OCI-LY7 (cell line): ENCODE measurements around the gene GEMIN5. TPM values are rescaled to one million over a fixed set of nuclear protein-coding genes. Genes with fewer than 3 reads are reported as not detected.
"Not testable (repeated sequence)": the region's sequence is repeated elsewhere in the genome, so short reads cannot be mapped to it uniquely, and the experiment has no call there.

Experiments
- BruUV-seq: library from RNA; stranded (reverse); fragments of 400-500 nt; replicated peaks from 2 replicates; lab custom pipeline; 2021; lab: Mats Ljungman, UMichigan
- CTCF ChIA-PET: fragments of 300-600 bp; sonication (Branson Sonifier 250); formaldehyde crosslinking; loops from one replicate; lab custom pipeline; 2022; ENCODE audit warnings: antibody characterized with exemption; ENCODE audit not compliant: unreplicated experiment; lab: Charles Lee
- POLR2A ChIA-PET: fragments of 300-600 bp; sonication (Branson Sonifier 250); formaldehyde crosslinking; loops from one replicate; lab custom pipeline; 2022; ENCODE audit warnings: antibody characterized with exemption; lab: Charles Lee
- DNase-seq: peaks from one replicate; pipeline ENCODE4 v3.0.0-alpha.2; 2015; ENCODE audit warnings: low spot score
- H2AFZ ChIP-seq: fragments of 200-600 bp; sonication (generic), shearing (Covaris generic); 2 replicates; pipeline ENCODE4 v1.6.1; 2014; ENCODE audit warnings: mild to moderate bottlenecking, antibody characterized with exemption, low read length, moderate library complexity
- H3K27ac ChIP-seq: fragments of 200-600 bp; sonication (generic); 2 replicates; pipeline ENCODE4 v1.5.1; 2014; ENCODE audit warnings: mixed run types, low read depth, mild to moderate bottlenecking, moderate library complexity, low read length, inconsistent platforms; ENCODE audit not compliant: poor library complexity, severe bottlenecking
- H3K36me3 ChIP-seq: fragments of 200-600 bp; sonication (generic); 2 replicates; pipeline ENCODE4 v1.6.1; 2014; ENCODE audit warnings: mild to moderate bottlenecking, antibody characterized with exemption, low read length, moderate library complexity, mixed read lengths; ENCODE audit not compliant: insufficient read depth
- H3K4me1 ChIP-seq: fragments of 200-600 bp; sonication (generic); 2 replicates; pipeline ENCODE4 v1.5.1; 2014; ENCODE audit warnings: mild to moderate bottlenecking, low read length; ENCODE audit not compliant: insufficient read depth, poor library complexity, severe bottlenecking
- H3K4me2 ChIP-seq: fragments of 200-600 bp; sonication (generic); 2 replicates; pipeline ENCODE4 v1.6.1; 2014; ENCODE audit warnings: mild to moderate bottlenecking, low read length
- H3K4me3 ChIP-seq: fragments of 200-600 bp; sonication (generic); 2 replicates; pipeline ENCODE4 v1.5.1; 2014; ENCODE audit warnings: mild to moderate bottlenecking, low read depth, low read length; ENCODE audit not compliant: poor library complexity, severe bottlenecking
- H3K79me2 ChIP-seq: fragments of 200-600 bp; sonication (generic); 2 replicates; pipeline ENCODE4 v1.6.1; 2016; ENCODE audit warnings: low read depth, mild to moderate bottlenecking, low read length, moderate library complexity, mixed read lengths; ENCODE audit not compliant: insufficient read depth
- H3K9me2 ChIP-seq: fragments of 200-600 bp; sonication (generic); 2 replicates; pipeline ENCODE4 v1.6.1; 2016; ENCODE audit warnings: mild to moderate bottlenecking, low read length, mixed read lengths; ENCODE audit not compliant: insufficient read depth
- H3K9me3 ChIP-seq: fragments of 200-600 bp; sonication (generic); 2 replicates; pipeline ENCODE4 v1.6.1; 2014; ENCODE audit warnings: mild to moderate bottlenecking, mixed run types, low read length, mixed read lengths
- H4K20me1 ChIP-seq: fragments of 200-600 bp; sonication (generic); 2 replicates; pipeline ENCODE4 v1.6.1; 2014; ENCODE audit warnings: mild to moderate bottlenecking, antibody characterized with exemption, low read length, moderate library complexity, mixed read lengths; ENCODE audit not compliant: insufficient read depth
- EZH2phosphoT487 ChIP-seq: fragments of 200-600 bp; sonication (generic); IDR thresholded peaks from 2 replicates; pipeline ENCODE4 v1.6.1; 2018; ENCODE audit warnings: low read depth, borderline replicate concordance, mild to moderate bottlenecking, mixed run types, antibody characterized with exemption, low read length, moderate library complexity, mixed read lengths
- intact Hi-C: fragments of 100-400 bp; cut with micrococcal nuclease; formaldehyde crosslinking; loops from one replicate; pipeline ENCODE4 v1.10.0; 2022; ENCODE audit not compliant: unreplicated experiment
- total RNA-seq, 2 experiments: library from RNA; depleted of rRNA in 1 of 2; stranded (reverse); fragments of >200 nt in 1 of 2; shearing (Covaris generic) in 1 of 2; gene quantifications; 2 replicates each; pipeline ENCODE4 v1.2.3, GENCODE V29; 2014 to 2022
- TF ChIP-seq, protein P1 (sequence below): fragments of 200-600 bp; sonication (generic); conservative IDR thresholded peaks from 2 replicates; pipeline ENCODE4 v1.5.1; 2014; ENCODE audit warnings: mild to moderate bottlenecking, antibody characterized with exemption, low read length, moderate library complexity, mixed read lengths

GEMIN5 gene
- total RNA-seq, 2 experiments from 2014 or later: 17.9 to 25.6 TPM

DNA sequence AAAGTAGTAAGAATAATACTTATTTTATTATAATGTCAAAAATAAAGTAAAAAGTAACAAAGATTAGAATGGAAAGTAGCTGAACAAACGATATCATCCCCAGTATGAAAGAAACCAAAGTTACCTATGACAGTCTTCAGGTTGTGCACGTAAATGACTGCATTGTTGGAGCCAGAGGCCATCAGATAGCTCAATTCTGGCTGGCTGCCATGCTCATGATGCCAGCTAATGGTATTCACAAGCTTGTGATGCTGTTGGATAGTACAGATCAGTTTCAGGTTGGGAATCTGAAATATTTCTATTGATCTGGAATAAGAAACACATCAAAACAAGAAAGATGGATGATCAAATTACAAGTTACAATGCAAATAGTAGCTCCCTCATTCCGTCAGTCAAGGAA lies 21.1 kb downstream of the GEMIN5 start:
- Histone ChIP-seq H2AFZ (no peak overlapping the region), H3K4me3 (no peak overlapping the region), H3K4me2 (no peak overlapping the region), H3K36me3 (peaks cover 91% of the 10 kb centered on the region), H3K9me2 (no peaks in the 10 kb centered on the region), H3K9me3 (no peaks in the 10 kb centered on the region), H3K27ac (no peak overlapping the region), H3K4me1 (no peaks in the 10 kb centered on the region), H4K20me1 (peaks cover 7% of the 10 kb centered on the region; the same call in 1 of the 2 replicates), H3K79me2 (no peaks in the 10 kb centered on the region)
- intact Hi-C loops: no loop called here
- BruUV-seq: no TSS peak
- ChIA-PET CTCF (interaction anchor here (1.5 kb wide), 1 partner anchor 10 kb away, joined by 4 read pairs; no protein-coding TSS in a partner anchor), POLR2A (interaction anchor here (0.6 to 1.7 kb wide), 5 partner anchors 9 to 36 kb away, joined by 3 to 8 read pairs (median 4); partner anchors contain the start of gene MRPL22)
- no peak for TF ChIP-seq EZH2phosphoT487
- TF ChIP-seq, protein P1, sequence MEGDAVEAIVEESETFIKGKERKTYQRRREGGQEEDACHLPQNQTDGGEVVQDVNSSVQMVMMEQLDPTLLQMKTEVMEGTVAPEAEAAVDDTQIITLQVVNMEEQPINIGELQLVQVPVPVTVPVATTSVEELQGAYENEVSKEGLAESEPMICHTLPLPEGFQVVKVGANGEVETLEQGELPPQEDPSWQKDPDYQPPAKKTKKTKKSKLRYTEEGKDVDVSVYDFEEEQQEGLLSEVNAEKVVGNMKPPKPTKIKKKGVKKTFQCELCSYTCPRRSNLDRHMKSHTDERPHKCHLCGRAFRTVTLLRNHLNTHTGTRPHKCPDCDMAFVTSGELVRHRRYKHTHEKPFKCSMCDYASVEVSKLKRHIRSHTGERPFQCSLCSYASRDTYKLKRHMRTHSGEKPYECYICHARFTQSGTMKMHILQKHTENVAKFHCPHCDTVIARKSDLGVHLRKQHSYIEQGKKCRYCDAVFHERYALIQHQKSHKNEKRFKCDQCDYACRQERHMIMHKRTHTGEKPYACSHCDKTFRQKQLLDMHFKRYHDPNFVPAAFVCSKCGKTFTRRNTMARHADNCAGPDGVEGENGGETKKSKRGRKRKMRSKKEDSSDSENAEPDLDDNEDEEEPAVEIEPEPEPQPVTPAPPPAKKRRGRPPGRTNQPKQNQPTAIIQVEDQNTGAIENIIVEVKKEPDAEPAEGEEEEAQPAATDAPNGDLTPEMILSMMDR: no peak
- no peak for DNase-seq

DNA sequence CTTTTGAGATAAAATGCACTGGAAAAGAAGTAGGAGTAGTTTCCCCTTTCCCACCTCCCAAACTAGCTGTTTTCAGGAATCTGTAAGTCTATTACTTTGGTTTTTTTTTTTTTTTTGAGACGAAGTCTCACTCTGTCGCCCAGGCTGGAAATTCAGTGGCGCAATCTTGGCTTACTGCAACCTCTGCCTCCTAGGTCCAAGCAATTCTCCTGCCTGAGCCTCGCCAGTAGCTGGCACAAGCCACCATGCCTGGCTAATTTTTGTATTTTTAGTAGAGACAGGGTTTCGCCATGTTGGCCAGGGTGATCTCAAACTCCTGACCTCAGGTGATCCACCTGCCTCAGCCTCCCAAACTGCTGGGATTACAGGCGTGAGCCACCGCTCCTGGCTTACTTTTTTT lies 32.4 kb downstream of the GEMIN5 start:
- peaks cover 93% of the 10 kb centered on the region for H3K36me3 ChIP-seq
- H3K9me2 ChIP-seq, CTCF ChIA-PET, intact Hi-C loops, H3K4me3 ChIP-seq, H3K27ac ChIP-seq, BruUV-seq, H3K79me2 ChIP-seq, H3K4me1 ChIP-seq, H4K20me1 ChIP-seq, H2AFZ ChIP-seq, H3K9me3 ChIP-seq, DNase-seq, H3K4me2 ChIP-seq: not testable (repeated sequence)
- POLR2A ChIA-PET: interaction anchor here (0.6 kb wide), 1 partner anchor 36 kb away, joined by 3 read pairs; no protein-coding TSS in a partner anchor

DNA sequence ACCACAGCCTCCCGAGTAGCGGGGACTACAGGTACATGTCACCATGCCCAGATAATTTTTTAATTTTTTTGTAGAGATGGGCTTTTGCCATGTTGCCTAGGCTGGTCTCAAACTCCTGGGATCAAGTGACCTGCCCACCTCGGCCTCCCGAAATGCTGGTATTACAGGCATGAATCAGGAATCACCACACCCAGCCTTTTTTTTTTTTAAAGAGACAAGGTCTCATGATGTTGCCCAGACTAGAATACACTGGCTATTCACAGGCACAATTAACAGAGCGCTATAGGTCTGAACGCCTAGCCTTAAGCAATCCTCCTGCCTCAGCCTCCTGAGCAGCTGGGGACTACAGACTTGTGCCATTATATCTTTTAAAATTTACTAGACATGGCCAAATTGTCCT lies 36.1 kb downstream of the GEMIN5 start:
- Histone ChIP-seq H4K20me1 (no peaks in the 10 kb centered on the region), H3K4me1 (no peaks in the 10 kb centered on the region), H3K9me3 (no peaks in the 10 kb centered on the region), H3K27ac (no peak overlapping the region), H3K4me3 (no peak overlapping the region), H2AFZ (no peak overlapping the region), H3K36me3 (peaks cover 96% of the 10 kb centered on the region), H3K79me2 (no peaks in the 10 kb centered on the region), H3K9me2 (no peaks in the 10 kb centered on the region), H3K4me2 (no peak overlapping the region)
- ChIA-PET POLR2A (interaction anchor here (0.6 to 1.7 kb wide), 2 partner anchors 12 to 29 kb away, joined by 3 to 4 read pairs; no protein-coding TSS in a partner anchor), CTCF (no interaction called here)
- TF ChIP-seq, protein P1: no peak
- no peak for TF ChIP-seq EZH2phosphoT487
- intact Hi-C loops: no loop called here
- no TSS peak for BruUV-seq
- DNase-seq: no peak
